ENCODE data around the gene TTLL6. TPM values are rescaled to one million over a fixed set of nuclear protein-coding genes. Genes with fewer than 3 reads are reported as not detected.

TTLL6 gene
- total RNA-seq, 1 donor from 2014 or later = not detected

DNA sequence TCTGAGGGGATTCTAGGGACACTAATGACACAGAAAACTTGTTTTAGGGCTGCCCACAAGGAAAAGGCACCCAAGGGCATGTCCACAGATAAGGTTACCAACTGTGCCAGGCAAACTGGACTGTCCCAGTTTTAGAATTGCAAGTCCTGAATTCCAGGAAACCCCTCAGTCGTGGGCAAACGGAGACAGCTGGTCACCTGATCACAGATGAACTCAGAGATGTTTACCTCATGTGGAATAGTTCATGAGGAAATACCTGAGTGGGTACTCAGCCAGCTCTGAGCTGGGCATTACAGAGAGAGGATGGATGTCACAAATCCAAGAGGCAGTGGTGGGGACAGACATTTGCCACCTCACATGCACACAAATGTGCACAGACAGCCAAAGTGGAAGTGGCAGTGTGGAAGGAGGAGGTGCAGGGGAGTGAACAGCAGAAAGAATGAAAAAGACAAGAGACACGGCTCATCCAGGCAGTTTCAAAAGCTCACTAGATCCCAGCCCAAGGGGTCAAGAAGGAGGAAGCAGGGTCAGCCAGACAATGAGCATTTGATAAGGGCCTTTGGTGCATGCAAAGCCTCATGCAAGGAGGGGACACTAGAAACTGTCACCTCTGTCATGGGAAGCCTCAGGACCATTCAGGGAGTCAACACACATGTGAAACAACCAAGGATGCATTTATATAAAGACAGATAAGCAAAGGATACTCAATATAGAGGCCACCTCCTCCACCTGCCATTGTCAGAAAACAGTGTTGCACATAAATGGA lies 24.8 kb downstream of the TTLL6 start:
- Histone ChIP-seq H3K36me3 (ENCODE audit: control insufficient read depth, insufficient read depth, low read length) (no peaks in the 10 kb centered on the region), H3K4me3 (ENCODE audit: low read depth, low read length) (no peak overlapping the region), H3K27me3 (ENCODE audit: control insufficient read depth, insufficient read depth, low read length) (peaks cover 6% of the 10 kb centered on the region)
- FAIRE-seq (no peak), DNase-seq (ENCODE audit: low read depth) (no peak)
- TF ChIP-seq, protein P1, sequence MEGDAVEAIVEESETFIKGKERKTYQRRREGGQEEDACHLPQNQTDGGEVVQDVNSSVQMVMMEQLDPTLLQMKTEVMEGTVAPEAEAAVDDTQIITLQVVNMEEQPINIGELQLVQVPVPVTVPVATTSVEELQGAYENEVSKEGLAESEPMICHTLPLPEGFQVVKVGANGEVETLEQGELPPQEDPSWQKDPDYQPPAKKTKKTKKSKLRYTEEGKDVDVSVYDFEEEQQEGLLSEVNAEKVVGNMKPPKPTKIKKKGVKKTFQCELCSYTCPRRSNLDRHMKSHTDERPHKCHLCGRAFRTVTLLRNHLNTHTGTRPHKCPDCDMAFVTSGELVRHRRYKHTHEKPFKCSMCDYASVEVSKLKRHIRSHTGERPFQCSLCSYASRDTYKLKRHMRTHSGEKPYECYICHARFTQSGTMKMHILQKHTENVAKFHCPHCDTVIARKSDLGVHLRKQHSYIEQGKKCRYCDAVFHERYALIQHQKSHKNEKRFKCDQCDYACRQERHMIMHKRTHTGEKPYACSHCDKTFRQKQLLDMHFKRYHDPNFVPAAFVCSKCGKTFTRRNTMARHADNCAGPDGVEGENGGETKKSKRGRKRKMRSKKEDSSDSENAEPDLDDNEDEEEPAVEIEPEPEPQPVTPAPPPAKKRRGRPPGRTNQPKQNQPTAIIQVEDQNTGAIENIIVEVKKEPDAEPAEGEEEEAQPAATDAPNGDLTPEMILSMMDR (IDR thresholded peaks at IDR 0.05; ENCODE audit: insufficient read depth, low read length, severe bottlenecking) = no peak

DNA sequence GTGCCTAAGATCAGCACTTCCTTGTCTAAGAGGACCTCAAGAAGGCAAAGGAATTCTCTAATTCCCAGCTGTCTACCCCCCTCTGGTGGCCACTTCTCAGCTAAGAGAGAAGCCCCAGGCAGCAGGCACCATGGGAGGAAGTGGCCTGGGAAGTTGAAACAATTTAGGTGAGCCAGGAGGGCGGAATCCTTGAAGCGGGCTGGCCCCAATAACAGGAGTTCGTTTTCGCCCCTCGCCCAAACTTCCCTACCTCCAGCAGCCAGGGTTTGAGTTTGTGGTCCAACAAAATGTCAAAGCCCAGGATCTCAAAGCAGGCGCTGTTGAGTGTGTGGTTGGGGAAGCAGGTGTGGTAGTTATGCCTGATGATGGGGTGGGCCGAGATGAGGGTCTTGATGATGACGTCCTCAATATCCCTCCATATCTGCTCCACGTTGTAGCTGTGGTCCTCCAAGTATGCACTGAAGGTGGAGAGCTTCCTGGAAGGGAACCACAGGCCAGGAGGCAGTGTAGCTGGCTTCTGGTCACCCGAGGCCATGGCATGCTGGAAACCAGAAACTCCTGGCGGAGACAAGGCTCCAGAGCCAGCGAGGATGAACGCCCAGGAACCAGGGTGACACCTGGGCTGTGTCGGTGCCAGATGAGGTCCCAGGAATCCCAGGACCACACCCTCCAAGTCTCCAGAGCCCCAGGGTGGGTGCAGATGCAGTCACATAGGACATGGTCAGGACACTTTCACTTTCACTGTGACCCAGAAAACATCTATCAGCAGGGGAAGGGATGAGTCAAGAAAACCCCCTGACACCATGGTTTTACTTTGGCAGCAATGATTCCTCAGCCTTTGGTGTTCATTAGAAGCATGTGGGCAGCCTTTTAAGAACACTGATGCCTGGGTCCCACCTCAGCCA lies 25.6 kb downstream of the TTLL6 start:
- no peaks in the 10 kb centered on the region for H3K36me3 ChIP-seq (ENCODE audit: control insufficient read depth, insufficient read depth, low read length)
- FAIRE-seq (peak; percentile 32), DNase-seq (ENCODE audit: low read depth) (peak; percentile 66)
- TF ChIP-seq, protein P1 (IDR thresholded peaks at IDR 0.05; ENCODE audit: insufficient read depth, low read length, severe bottlenecking) = peak; percentile 72
- peaks cover 8% of the 10 kb centered on the region for H3K27me3 ChIP-seq (ENCODE audit: control insufficient read depth, insufficient read depth, low read length)
- H3K4me3 ChIP-seq (ENCODE audit: low read depth, low read length) = no peak overlapping the region

DNA sequence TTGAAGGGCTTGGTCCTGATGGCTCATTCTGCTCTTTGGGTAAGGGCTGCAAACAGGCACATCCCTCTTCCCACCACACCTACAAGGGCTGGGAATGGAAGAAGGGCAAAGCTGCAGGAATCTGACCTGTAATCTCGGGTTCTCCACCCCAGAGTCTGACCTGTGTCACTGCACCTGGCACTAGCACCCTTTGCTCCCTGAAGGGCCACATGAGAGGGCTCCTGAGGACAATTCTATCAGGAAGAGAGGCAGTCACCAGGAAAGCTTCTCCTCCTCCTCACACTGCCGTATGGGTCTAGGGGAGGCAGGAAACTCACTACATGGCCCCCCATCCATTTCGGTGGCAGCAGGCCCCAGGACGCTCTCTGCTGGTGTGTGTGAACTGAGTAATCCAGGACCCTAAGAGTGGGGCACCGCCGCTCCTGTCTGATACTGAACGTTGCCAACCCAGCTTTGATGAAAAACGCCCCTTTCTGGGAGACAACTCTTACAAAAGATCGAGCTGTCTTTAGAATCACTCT lies 26.4 kb downstream of the TTLL6 start:
- DNase-seq (ENCODE audit: low read depth) = no peak
- Histone ChIP-seq H3K27me3 (ENCODE audit: control insufficient read depth, insufficient read depth, low read length) (peaks cover 9% of the 10 kb centered on the region), H3K4me3 (ENCODE audit: low read depth, low read length) (no peak overlapping the region), H3K36me3 (ENCODE audit: control insufficient read depth, insufficient read depth, low read length) (no peaks in the 10 kb centered on the region)
- FAIRE-seq = no peak
- TF ChIP-seq, protein P1 (IDR thresholded peaks at IDR 0.05; ENCODE audit: insufficient read depth, low read length, severe bottlenecking) = no peak

DNA sequence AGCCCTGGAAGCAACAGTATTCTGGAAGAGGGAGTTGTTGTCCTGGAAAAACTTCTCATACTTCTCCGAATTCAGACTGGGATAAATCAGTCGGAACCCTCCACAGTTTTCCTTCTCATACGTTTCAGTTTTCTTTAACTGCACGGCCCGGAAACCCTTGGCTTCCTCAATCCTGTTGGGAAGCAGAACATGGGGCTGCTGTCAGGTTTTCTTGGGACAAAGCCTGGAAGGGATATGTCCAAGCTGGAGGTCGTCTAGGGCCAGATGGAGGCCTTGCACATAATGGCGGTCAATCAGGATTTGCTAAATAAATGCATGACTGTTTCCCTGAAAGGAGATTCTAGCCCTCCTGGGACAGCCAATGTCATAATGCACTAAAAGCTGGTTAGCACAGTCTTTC lies 29.2 kb downstream of the TTLL6 start:
- Histone ChIP-seq H3K36me3 (ENCODE audit: control insufficient read depth, insufficient read depth, low read length) (no peaks in the 10 kb centered on the region), H3K27me3 (ENCODE audit: control insufficient read depth, insufficient read depth, low read length) (peaks cover 7% of the 10 kb centered on the region), H3K4me3 (ENCODE audit: low read depth, low read length) (no peak overlapping the region)
- DNase-seq (ENCODE audit: low read depth) = no peak
- TF ChIP-seq, protein P1 (IDR thresholded peaks at IDR 0.05; ENCODE audit: insufficient read depth, low read length, severe bottlenecking) = no peak
- no peak for FAIRE-seq

DNA sequence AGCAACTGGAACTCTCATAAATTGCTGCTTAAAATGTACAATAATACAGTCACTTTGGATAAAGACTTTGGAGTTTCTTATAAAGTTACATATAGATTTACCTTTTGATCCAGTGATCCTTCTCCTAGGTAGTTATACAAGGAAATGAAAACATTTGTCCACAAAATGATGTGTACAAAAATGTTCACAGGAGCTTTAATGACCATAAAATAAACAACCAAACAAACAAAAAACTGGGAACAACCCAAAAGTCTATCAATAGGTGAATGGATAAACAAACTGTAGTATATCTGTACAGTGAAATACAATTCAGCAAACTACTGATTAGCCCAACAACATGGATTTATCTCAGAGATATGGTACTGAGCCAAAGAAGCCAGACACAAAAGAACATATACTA lies 37.6 kb downstream of the TTLL6 start:
- Histone ChIP-seq H3K27me3 (ENCODE audit: control insufficient read depth, insufficient read depth, low read length) (no peaks in the 10 kb centered on the region), H3K4me3 (ENCODE audit: low read depth, low read length) (no peak overlapping the region), H3K36me3 (ENCODE audit: control insufficient read depth, insufficient read depth, low read length) (no peaks in the 10 kb centered on the region)
- FAIRE-seq = no peak
- TF ChIP-seq, protein P1 (IDR thresholded peaks at IDR 0.05; ENCODE audit: insufficient read depth, low read length, severe bottlenecking) = no peak
- no peak for DNase-seq (ENCODE audit: low read depth)

Measured in bronchial epithelial cell (primary cell).